ENCODE data around the gene HSH2D.

DNA sequence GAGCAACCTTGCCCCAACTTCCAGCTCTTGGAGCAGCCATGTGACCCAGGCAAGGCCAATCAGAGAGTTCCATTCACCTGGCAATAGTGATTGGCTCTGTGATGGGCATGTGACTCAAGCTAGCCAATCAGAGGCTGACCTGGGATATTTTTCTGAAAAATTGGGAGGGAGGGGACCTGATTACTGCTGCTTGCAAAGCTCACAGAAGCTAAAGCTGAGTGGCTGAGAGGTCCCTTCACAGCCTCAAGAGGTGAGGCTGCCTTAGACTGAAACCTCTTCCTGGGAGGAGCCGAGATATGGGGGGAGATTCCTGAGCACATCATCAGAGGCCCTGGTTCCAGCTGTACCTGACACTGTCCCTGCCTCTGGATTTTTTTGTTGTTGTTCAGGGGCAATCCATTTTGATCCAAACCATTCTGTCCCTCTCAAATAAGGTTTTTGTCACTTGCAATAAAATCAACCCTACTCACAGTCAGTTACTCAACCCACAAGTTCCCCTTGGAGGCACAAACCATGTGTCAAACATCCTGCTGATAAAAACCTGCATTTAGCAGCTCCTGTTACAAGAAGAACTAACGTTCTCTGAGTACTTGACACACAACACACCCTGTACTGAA lies 25.1 kb downstream of the HSH2D start:
- TF ChIP-seq, protein P1, sequence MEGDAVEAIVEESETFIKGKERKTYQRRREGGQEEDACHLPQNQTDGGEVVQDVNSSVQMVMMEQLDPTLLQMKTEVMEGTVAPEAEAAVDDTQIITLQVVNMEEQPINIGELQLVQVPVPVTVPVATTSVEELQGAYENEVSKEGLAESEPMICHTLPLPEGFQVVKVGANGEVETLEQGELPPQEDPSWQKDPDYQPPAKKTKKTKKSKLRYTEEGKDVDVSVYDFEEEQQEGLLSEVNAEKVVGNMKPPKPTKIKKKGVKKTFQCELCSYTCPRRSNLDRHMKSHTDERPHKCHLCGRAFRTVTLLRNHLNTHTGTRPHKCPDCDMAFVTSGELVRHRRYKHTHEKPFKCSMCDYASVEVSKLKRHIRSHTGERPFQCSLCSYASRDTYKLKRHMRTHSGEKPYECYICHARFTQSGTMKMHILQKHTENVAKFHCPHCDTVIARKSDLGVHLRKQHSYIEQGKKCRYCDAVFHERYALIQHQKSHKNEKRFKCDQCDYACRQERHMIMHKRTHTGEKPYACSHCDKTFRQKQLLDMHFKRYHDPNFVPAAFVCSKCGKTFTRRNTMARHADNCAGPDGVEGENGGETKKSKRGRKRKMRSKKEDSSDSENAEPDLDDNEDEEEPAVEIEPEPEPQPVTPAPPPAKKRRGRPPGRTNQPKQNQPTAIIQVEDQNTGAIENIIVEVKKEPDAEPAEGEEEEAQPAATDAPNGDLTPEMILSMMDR (IDR thresholded peaks at IDR 0.05) = no peak
- TF ChIP-seq POLR2A (IDR thresholded peaks at IDR 0.05) = no peak
